Measurements from ENCODE around the gene SHFL. TPM values are rescaled to one million over a fixed set of nuclear protein-coding genes. Genes with fewer than 3 reads are reported as not detected.

The SHFL gene
- total and polyA plus RNA-seq, 2 of the 4 experiments (the other 2 are of a cell fraction), result 9.0 to 32.1 TPM

GRCh38 chr19:10120538-10121189 lies 34.5 kb downstream of the SHFL start:
- no peaks in the 10 kb centered on the region for H3K9me3 ChIP-seq (ENCODE audit: control insufficient read depth, insufficient read depth, low read length)
- H3K4me3 ChIP-seq (ENCODE audit: insufficient read depth, low read depth, low read length), result no peak overlapping the region; the same call in 1 of the 2 replicates
- H3K9me1 ChIP-seq (ENCODE audit: insufficient read depth, low read length), result no peaks in the 10 kb centered on the region
- ATAC-seq (ENCODE audit: low read depth) (peak; percentile 55), DNase-seq (peak; percentile 92)
- POLR2A ChIA-PET (ENCODE audit: unreplicated experiment), result no interaction called here
- peak overlapping the region; percentile 58 for H2BK20ac ChIP-seq (ENCODE audit: low read depth, low read length)
- H2AFZ ChIP-seq (replicated peaks; ENCODE audit: low read length, poor library complexity), result peak overlapping the region; percentile 65
- H2BK5ac ChIP-seq (ENCODE audit: low read depth, low read length, poor library complexity, severe bottlenecking), result peak overlapping the region; percentile 94
- H3K4me2 ChIP-seq (ENCODE audit: low read depth, low read length), result peak overlapping the region; percentile 24; the same call in 1 of the 2 replicates
- peak overlapping the region; percentile 77 for H3K14ac ChIP-seq (replicated peaks; ENCODE audit: low read depth, low read length)
- peak overlapping the region in 1 of 2 experiments; percentile 92; a peak in 3 of 4 replicates for H4K8ac ChIP-seq (ENCODE audit: low read depth in 2 of 2, low read length in 2 of 2)
- peak overlapping the region; percentile 92 for H3K4ac ChIP-seq (ENCODE audit: low read depth, low read length)
- H3K27me3 ChIP-seq (ENCODE audit: control insufficient read depth, insufficient read depth, low read length), result no peaks in the 10 kb centered on the region
- peaks cover 9% of the 10 kb centered on the region for H3K4me1 ChIP-seq (ENCODE audit: control insufficient read depth, insufficient read depth, low read length)
- no peak overlapping the region; the same call in 1 of the 2 replicates for H3K23ac ChIP-seq (ENCODE audit: low read depth, low read length)
- in situ Hi-C loops (cut with MboI; ENCODE audit: low sequenced_read_pairs) (no loop called here), dilution Hi-C loops (cut with HindIII; ENCODE audit: low sequenced_read_pairs, unreplicated experiment) (no loop called here), intact Hi-C loops (cut with micrococcal nuclease) (loop anchor here (2.0 kb wide), 1 partner anchor 130 kb away; no protein-coding TSS in a partner anchor)
- peak overlapping the region; percentile 83 for H2BK120ac ChIP-seq (ENCODE audit: low read depth, low read length)
- H3K56ac ChIP-seq (ENCODE audit: extremely low read depth, insufficient read depth, low read length), result peak overlapping the region; percentile 65; the same call in 1 of the 2 replicates
- peaks cover 27% of the 10 kb centered on the region for H3K36me3 ChIP-seq (ENCODE audit: control insufficient read depth, insufficient read depth, low read length)
- H4K5ac ChIP-seq (ENCODE audit: low read depth, low read length), result peak overlapping the region; percentile 90
- TF ChIP-seq POLR2A (IDR thresholded peaks at IDR 0.05; ENCODE audit: low read depth, low read length) (no peak), FOS (IDR thresholded peaks at IDR 0.05; ENCODE audit: low read depth, low read length) (peak; percentile 67)
- 70% methylated on average over 2 of the region's 9 CpGs; no CpG with 5 or more reads in 1 of the 2 experiments for WGBS, 2 experiments (ENCODE audit: extremely low coverage in 2 of 2, insufficient read length in 1 of 2)
- peak overlapping the region; percentile 69 for H3K9ac ChIP-seq (ENCODE audit: low read depth, low read length)
- peaks cover 11 to 35% of the 10 kb centered on the region in 2 experiments; a peak in 3 of 4 replicates for H3K79me1 ChIP-seq (ENCODE audit: low read depth in 1 of 2, low read length in 2 of 2)
- CTCF ChIA-PET, result no interaction called here
- peak overlapping the region; percentile 48; the same call in 1 of the 2 replicates for H3K18ac ChIP-seq (ENCODE audit: low read depth, low read length)
- H2AK5ac ChIP-seq (ENCODE audit: low read depth, low read length), result peak overlapping the region; percentile 79
- peak overlapping the region; percentile 97 for H3K27ac ChIP-seq (ENCODE audit: insufficient read depth, low read length)
- peak overlapping the region; percentile 95 for H4K91ac ChIP-seq (ENCODE audit: insufficient read depth, low read depth, low read length)
- peaks cover 6% of the 10 kb centered on the region; the same call in 1 of the 2 replicates for H4K20me1 ChIP-seq (ENCODE audit: insufficient read depth, low read length)
- no TSS peak for BruUV-seq (replicated peaks)
- H2BK15ac ChIP-seq (ENCODE audit: low read depth, low read length), result peak overlapping the region; percentile 74; the same call in 1 of the 3 replicates
- H2AK9ac ChIP-seq (replicated peaks; ENCODE audit: low read depth, low read length, poor library complexity), result peak overlapping the region; percentile 92

All from IMR-90 (cell line).